Breast epithelium (tissue), 4 donors: ENCODE results near the gene ZNF223. TPM values are rescaled to one million over a fixed set of nuclear protein-coding genes. Genes with fewer than 3 reads are reported as not detected.

Experiments
- DNase-seq, 2 donors: peaks; one replicate each; pipeline ENCODE4 v3.0.0-alpha.2; 2019; ENCODE audit warnings: low spot score in 2 of 2
- H3K27ac ChIP-seq, 2 donors: fragments of 200-600 bp; sonication (generic) in 1 of 2; one replicate each; pipeline ENCODE4 v1.5.1; 2016 to 2019; ENCODE audit warnings: mild to moderate bottlenecking in 1 of 2
- H3K27me3 ChIP-seq, 2 donors: fragments of 200-600 bp; sonication (generic) in 1 of 2; one replicate each; pipeline versions ENCODE4 v1.5.1 to v1.6.0; 2017 to 2019; ENCODE audit warnings: control low read depth in 1 of 2, mild to moderate bottlenecking in 1 of 2
- H3K36me3 ChIP-seq: fragments of 200-600 bp; one replicate; pipeline ENCODE4 v1.5.1; 2019
- H3K4me1 ChIP-seq, 2 donors: fragments of 200-600 bp; sonication (generic); one replicate each; pipeline ENCODE4 v1.5.1; 2016 to 2019; ENCODE audit warnings: control low read depth in 1 of 2
- H3K4me3 ChIP-seq, 3 donors: fragments of 200-600 bp; sonication (generic); 1 replicate in 2 of 3; 2 replicates in 1 of 3; pipeline ENCODE4 v1.5.1; 2016 to 2019; ENCODE audit warnings: mild to moderate bottlenecking in 3 of 3, moderate library complexity in 2 of 3
- H3K9me3 ChIP-seq, 2 donors: fragments of 200-600 bp; sonication (generic) in 1 of 2; one replicate each; pipeline ENCODE4 v1.5.1; 2016 to 2019; ENCODE audit warnings: control low read depth in 1 of 2
- POLR2A ChIP-seq: fragments of 450-650 bp; IDR thresholded peaks from one replicate; pipeline ENCODE4 v1.6.1; 2016; ENCODE audit warnings: antibody characterized with exemption, mild to moderate bottlenecking, moderate library complexity
- POLR2AphosphoS5 ChIP-seq, 3 donors: sonication (generic); formaldehyde crosslinking; IDR thresholded peaks; one replicate each; pipeline ENCODE4 v1.6.1; 2017; ENCODE audit warnings: antibody characterized with exemption in 3 of 3
- intact Hi-C: fragments of 100-400 bp; cut with DNase I; formaldehyde crosslinking; loops from one replicate; pipeline ENCODE4 v1.15.1; 2023; ENCODE audit warnings: low total_unique reads
- total RNA-seq, 3 donors: library from RNA; depleted of rRNA; stranded (reverse); fragments of >200 nt; gene quantifications; one replicate each; pipeline ENCODE4 v1.1.0, GENCODE V29; 2016
- TF ChIP-seq, protein P1 (sequence below), 3 donors: fragments of 450-650 bp; IDR thresholded peaks; one replicate each; pipeline ENCODE4 v1.5.1; 2016 to 2017; ENCODE audit warnings: antibody characterized with exemption in 3 of 3, mild to moderate bottlenecking in 3 of 3, moderate library complexity in 3 of 3

The ZNF223 gene
- total RNA-seq, 3 donors from 2014 or later = 2.6 to 12.3 (median 5.6) TPM

GRCh38 chr19:44069415-44069814 lies 17.6 kb downstream of the ZNF223 start:
- Histone ChIP-seq H3K4me3 (no peak overlapping the region), H3K9me3 (peaks cover 33 to 56% of the 10 kb centered on the region in 2 donors), H3K36me3 (peaks cover 20% of the 10 kb centered on the region), H3K27ac (no peak overlapping the region), H3K4me1 (peaks cover 0 to 8% of the 10 kb centered on the region in 2 donors), H3K27me3 (no peaks in the 10 kb centered on the region)
- DNase-seq = no peak
- TF ChIP-seq POLR2A = no peak
- TF ChIP-seq POLR2AphosphoS5 (IDR thresholded peaks at IDR 0.05) = no peak
- TF ChIP-seq, protein P1, sequence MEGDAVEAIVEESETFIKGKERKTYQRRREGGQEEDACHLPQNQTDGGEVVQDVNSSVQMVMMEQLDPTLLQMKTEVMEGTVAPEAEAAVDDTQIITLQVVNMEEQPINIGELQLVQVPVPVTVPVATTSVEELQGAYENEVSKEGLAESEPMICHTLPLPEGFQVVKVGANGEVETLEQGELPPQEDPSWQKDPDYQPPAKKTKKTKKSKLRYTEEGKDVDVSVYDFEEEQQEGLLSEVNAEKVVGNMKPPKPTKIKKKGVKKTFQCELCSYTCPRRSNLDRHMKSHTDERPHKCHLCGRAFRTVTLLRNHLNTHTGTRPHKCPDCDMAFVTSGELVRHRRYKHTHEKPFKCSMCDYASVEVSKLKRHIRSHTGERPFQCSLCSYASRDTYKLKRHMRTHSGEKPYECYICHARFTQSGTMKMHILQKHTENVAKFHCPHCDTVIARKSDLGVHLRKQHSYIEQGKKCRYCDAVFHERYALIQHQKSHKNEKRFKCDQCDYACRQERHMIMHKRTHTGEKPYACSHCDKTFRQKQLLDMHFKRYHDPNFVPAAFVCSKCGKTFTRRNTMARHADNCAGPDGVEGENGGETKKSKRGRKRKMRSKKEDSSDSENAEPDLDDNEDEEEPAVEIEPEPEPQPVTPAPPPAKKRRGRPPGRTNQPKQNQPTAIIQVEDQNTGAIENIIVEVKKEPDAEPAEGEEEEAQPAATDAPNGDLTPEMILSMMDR (IDR thresholded peaks at IDR 0.05) = no peak
- intact Hi-C loops = no loop called here

- peaks cover 0 to 8% of the 10 kb centered on the region in 2 donors for H3K4me1 ChIP-seq
- peaks cover 9 to 30% of the 10 kb centered on the region in 2 donors for H3K9me3 ChIP-seq
- H3K27ac ChIP-seq = peak within 1 kb of the TSS; percentile 64 to 79
- H3K27me3 ChIP-seq = no peaks in the 10 kb centered on the region
- intact Hi-C loops = no loop called here
- no peaks in the 10 kb centered on the region for H3K36me3 ChIP-seq
- H3K4me3 ChIP-seq = peak within 1 kb of the TSS; percentile 57 to 78 (median 72)
- peak; percentile 73 to 82 for DNase-seq
- TF ChIP-seq POLR2A (no peak), POLR2AphosphoS5 (IDR thresholded peaks at IDR 0.05) (peak; percentile 39 to 59 (median 41))
These were observed 20.1 kb downstream of the ZNF223 start, which contains the start of gene ZNF284 for GRCh38 chr19:44071824-44072542. TSS of gene ZNF284 (plus strand) at chr19:44072159. CDS start at chr19:44076390, 4,231 bp downstream.

GRCh38 chr19:44072543-44073401 lies 20.9 kb downstream of the ZNF223 start:
- Histone ChIP-seq H3K4me3 (peak overlapping the region; percentile 57 to 78 (median 72)), H3K27ac (peak overlapping the region in 1 of 2 donors; percentile 79), H3K27me3 (no peaks in the 10 kb centered on the region), H3K4me1 (peaks cover 0 to 8% of the 10 kb centered on the region in 2 donors), H3K36me3 (no peaks in the 10 kb centered on the region), H3K9me3 (peaks cover under 1 to 25% of the 10 kb centered on the region in 2 donors)
- DNase-seq = no peak
- intact Hi-C loops = no loop called here
- TF ChIP-seq, protein P1 (IDR thresholded peaks at IDR 0.05) = no peak
- TF ChIP-seq POLR2A (no peak), POLR2AphosphoS5 (IDR thresholded peaks at IDR 0.05) (no peak)

- H3K9me3 ChIP-seq = no peaks in the 10 kb centered on the region
- DNase-seq = no peak
- no peaks in the 10 kb centered on the region for H3K36me3 ChIP-seq
- H3K4me1 ChIP-seq = peaks cover 0 to 8% of the 10 kb centered on the region in 2 donors
- intact Hi-C loops = no loop called here
- TF ChIP-seq, protein P1 (IDR thresholded peaks at IDR 0.05) = no peak
- TF ChIP-seq POLR2A (no peak), POLR2AphosphoS5 (IDR thresholded peaks at IDR 0.05) (no peak)
- H3K27me3 ChIP-seq = no peaks in the 10 kb centered on the region
- no peak overlapping the region for H3K4me3 ChIP-seq
- no peak overlapping the region for H3K27ac ChIP-seq
These were observed 24.5 kb downstream of the ZNF223 start for GRCh38 chr19:44076325-44076724.

- intact Hi-C loops = no loop called here
- no peak for DNase-seq
- Histone ChIP-seq H3K4me1 (no peaks in the 10 kb centered on the region), H3K27me3 (no peaks in the 10 kb centered on the region), H3K27ac (no peak overlapping the region), H3K36me3 (no peaks in the 10 kb centered on the region), H3K4me3 (no peak overlapping the region), H3K9me3 (no peaks in the 10 kb centered on the region)
- TF ChIP-seq POLR2AphosphoS5 (IDR thresholded peaks at IDR 0.05) (no peak), POLR2A (no peak)
- TF ChIP-seq, protein P1 (IDR thresholded peaks at IDR 0.05) = no peak
These were observed 40.3 kb downstream of the ZNF223 start for GRCh38 chr19:44092108-44092507.
